ENCODE data around the gene RAD21L1.
A peak's percentile ranks its signal among the peaks of the same experiment; 100 is the strongest.
"Not testable (repeated sequence)": the region's sequence is repeated elsewhere in the genome, so short reads cannot be mapped to it uniquely, and the experiment has no call there.

Gene RAD21L1

DNA sequence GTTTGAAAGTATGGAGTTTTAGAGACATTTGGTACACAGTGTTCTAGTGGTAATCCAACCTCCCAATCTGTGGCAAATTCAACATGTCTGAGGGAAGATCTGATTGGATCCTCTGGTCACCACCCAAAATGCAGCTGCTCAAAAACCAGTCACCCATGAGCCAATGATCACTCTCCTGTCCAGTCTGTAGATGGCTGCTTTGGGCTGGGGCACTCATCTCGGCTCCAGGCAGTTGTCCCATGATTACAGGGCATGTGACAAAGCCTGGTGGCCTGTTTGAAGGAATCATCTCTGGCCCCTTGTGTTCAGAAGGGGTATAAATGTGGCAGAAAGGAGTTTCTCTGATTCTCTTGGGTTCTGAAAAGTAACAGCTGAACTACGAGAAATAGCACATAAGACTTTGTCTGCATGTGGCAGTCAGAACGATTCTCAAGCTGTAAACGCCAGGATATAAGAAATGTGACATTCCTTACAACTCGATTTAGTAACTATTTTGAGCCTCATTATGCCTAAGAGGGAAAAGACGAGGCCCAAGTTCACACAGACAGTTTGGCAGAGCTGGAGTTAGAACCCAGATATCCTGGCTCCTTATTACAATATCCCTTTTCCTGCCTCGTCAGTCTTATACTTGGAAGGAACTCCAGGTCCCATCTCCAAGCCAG lies 26.5 kb upstream of the RAD21L1 start:
- DNase-seq (ENCODE audit: low read depth in 1 of 2, low spot score in 1 of 2): no peak

DNA sequence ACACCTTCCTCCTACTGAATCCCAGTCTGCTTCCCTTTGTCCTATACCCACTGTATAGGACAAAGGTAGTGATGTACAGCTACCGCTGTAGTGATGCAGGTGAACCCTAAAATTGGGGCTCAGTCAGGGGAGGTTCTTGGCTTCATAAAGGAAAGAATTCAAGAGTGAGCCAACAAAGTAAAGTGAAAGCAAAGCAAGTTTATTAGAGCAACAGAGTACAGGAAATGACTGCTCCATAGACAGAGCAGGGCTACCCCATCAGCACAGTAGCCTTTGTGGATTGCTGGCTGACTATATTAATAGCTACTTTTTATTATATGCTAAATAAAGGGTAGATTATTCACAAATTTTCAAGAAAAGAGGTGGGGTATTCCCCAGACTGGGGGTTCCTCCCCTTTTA lies 25.9 kb upstream of the RAD21L1 start:
- DNase-seq (ENCODE audit: low read depth in 1 of 2, low spot score in 1 of 2): no peak

DNA sequence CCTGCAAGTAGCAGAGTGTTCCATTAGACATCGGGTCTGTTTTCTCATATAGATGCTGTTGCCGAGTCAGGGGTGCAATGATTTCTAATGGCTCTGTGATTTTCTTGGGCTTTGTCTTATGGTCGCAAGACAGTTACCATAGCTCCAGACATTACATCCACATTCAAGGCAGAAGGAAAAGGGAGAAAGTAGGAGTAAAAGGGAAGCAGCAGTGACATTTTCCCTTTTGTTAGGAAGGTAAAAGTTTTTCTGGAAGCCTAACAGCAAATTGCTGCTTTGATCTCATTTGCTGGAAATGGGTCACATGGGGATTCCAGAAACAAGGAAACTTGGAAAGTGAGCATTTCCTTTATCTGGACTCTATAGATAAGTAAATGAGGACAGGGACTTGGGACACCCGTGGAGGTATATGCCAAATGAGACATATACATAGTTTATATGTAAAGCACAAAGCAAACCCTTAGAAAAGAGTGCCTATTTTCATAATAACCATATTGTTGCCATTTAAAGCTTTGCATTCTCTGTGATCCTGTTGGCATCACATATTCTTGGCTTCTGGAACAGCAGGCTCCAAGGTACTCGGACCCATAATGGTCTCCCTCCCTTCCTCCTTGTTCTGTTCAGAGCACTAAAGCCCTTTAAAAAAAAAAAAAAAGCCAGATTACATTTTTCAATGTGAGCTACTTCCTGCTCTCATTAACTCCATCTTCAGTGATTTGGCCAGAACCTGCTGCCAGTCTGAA lies 22.9 kb upstream of the RAD21L1 start, which contains the start of gene C20orf202:
C20orf202 (plus strand) TSS at position 693 of the 743 bp plus-strand sequence. CDS start 132 bp downstream, outside the sequence.
- DNase-seq (ENCODE audit: low read depth in 1 of 2, low spot score in 1 of 2): no peak

DNA sequence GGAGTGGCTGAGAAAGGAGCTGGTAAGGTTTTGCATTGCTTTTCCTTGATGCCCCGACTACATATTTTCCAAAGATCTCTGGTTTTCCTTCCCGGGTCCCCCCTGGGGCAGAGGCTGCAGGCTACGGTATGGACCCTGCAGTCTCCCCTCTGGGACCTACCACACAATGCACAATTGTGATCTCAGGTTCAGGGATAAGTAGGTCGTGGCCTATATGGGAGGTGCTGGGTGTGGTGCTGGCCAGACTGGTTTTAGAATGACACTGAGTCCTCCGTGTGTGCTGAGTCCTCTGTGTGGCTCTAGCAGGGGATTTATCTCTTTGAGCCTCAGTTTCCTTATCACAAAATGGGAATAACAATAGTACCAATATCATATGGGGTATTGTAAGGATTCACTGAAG lies 22.2 kb upstream of the RAD21L1 start:
- DNase-seq (ENCODE audit: low read depth in 1 of 2, low spot score in 1 of 2): no peak

DNA sequence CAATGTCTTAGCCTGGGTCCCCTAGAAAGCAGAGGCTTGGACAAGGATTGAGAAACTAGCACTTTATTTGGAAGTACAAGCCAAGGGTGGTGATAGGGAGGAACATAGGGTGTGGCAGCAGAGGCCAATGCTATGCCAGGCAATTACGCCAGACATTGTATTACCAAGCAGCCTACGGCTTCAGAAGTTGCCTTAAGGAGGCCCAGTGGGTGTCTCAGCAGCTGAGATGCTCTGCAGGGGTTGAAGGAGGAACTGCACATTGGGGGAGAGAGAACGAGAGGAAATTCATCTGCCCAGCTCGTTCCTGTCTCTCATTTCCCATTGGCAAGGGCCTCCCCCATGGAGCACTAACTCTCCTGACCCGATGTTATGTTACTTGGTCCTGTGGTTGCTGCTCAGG lies 21.7 kb upstream of the RAD21L1 start:
- no peak for DNase-seq (ENCODE audit: low read depth in 1 of 2, low spot score in 1 of 2)

DNA sequence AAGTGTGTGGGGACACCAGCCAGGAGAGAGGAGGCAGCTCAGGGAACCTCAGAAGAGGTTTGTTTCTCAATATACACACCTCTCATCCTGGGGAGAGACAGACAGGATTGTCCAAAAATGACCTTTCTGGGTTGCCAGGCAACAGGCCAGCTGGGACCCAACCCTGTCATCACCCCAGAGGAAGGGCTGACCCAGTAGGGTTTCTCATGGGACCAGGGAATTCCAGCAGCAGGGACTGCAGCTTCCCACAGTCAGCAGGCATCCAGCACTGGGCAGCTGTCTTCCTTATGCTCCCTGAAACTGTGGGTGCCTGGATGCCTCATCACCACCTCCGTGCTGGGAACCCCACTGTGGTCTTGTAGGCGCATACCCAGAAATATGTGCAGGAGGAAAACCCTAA lies 21.3 kb upstream of the RAD21L1 start:
- no peak for DNase-seq (ENCODE audit: low read depth in 1 of 2, low spot score in 1 of 2)

DNA sequence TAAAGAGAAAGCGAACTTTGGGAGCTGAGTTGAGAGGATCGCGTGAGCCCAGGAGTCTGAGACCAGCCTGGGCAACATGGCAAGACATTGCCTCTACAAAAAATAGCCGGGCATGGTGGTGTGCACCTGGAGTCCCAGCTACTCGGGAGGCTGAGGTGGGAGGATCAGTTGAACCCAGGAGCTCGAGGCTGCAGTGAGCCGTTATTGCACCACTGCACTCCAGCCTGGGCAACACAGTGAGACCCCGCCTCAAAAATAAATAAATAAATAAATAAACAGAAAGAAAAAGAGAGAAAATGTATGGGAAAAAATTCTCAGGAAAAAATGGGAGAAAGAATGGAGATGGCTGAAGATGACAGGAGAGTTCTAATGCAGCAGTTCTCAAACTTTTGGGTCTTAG lies 20.0 kb upstream of the RAD21L1 start:
- no peak for DNase-seq (ENCODE audit: low read depth in 1 of 2, low spot score in 1 of 2)

DNA sequence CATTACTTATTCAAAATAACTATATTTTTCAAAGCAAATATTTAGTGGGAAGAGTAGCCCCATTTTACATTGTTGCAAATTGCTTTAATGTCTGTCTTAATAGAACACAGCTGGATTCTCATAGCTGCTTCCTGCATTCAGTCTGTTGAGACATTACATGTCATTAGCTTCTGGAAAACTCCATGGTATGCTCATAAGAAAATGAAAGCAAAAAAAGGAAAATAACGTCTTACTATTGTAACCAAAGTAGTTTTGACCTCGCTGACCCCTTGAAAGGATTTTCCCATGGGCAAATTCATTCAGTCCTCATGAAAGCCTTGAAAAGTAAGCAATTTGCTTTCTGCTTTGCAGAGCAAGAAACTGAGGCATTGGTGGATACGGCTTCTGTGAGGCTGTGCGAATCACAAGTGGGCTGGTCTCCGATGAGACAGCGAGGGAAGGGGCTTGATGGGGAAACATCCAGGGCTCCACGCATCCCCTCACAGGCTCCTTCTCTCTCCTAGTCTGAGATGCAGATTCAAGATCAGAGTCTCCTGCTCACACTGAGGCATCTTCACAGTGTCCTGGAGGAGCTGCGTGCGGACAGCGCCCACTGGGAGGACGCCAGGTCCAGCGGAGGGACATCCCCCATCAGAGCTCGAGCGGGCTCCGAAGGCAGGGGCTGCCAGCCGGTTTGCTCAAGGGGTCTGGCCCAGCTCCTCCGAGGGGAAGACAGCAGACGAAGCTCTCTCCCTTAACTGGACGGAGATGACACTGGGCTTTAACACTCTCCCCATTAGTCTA lies 19.3 kb upstream of the RAD21L1 start:
- DNase-seq (ENCODE audit: low read depth in 1 of 2, low spot score in 1 of 2): no peak

DNA sequence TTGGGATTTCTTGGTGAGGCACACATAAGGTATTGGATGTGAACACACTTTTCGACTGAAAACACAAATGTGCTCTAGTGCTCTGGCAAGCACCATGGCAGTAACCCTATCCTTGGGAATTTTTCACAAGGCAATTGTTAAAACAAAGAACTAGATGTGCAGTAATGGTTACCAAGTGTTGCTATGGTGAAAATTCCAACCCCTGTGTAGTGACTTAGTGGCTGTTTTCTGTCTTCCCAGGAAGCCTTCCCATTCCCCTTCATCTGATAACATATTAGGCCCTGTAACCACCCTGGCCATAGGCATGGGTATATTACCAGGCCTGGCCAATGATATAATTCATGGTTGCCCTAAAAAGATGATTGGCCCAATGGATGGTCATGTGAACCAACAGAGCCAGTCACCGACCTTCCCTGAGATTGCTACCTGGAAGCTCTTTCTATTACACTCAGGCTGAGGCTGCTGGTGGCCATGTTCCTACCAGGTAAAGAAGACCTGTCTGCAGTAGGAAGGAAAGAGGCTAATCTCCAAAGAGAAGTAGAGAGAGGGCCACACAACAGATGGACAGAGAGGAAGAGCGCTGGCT lies 18.5 kb upstream of the RAD21L1 start:
- DNase-seq (ENCODE audit: low read depth in 1 of 2, low spot score in 1 of 2): no peak

DNA sequence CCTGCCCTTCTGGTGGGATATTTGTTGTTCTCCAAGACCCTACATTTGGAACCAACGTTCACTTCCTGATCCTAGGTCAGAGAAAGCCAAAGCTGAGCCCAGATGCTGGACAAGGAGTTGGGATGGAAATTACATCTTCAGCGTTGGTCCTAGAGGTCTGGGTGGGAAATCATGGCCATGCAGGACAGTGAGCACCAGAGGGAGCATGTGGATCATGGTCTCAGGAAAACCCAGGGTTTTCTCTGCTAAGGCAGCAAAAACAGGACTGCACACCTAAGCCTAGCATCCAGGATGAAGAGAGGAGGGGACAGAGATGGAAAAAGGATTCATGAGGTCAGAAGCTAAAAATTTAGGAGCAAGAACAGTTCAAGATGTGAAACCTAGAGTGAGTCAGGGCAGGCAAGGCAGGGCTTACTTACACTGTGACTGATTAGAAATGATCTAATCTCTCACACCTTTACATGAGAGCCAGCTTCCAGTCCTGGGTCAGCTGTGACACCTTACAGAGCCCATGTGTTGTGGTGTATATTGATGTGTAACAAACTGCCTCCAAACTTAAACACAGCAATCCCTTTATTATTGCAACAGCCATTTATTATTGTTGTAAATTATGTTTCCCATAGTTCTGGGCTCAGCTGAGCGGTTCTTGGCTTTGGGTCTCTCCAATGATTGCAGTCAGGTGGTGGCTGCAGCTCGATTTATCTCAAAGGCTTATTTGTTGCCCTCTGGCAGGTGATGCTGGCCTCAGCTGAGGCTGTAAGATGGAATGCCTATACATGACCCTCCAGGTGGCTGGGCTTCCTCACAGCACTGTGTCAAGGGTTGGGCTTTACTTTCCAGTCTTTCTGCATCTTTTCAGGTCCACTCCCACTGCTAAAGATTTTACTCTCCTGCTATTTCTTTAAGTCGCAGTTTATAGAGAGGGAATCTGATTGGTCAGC lies 16.1 kb upstream of the RAD21L1 start:
- no peak for DNase-seq (ENCODE audit: low read depth in 1 of 2, low spot score in 1 of 2)

DNA sequence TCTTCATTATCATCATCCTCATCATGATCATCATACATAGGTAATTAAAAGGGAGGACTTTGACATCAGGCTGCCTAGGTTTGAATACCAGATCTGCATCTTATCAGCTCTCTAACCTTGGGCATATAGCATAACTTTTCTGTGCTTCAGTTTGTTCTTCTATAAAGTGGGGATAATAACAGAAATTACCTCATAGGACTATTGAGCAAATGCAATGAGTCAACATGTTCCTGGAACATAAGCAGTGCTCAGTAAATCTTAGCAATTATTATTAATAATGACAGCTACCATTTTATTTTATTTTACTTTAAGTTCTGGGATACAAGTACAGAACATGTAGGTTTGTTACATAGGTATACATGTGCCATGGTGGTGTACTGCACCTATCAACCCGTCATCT lies 15.3 kb upstream of the RAD21L1 start:
- no peak for DNase-seq (ENCODE audit: low read depth in 1 of 2, low spot score in 1 of 2)

DNA sequence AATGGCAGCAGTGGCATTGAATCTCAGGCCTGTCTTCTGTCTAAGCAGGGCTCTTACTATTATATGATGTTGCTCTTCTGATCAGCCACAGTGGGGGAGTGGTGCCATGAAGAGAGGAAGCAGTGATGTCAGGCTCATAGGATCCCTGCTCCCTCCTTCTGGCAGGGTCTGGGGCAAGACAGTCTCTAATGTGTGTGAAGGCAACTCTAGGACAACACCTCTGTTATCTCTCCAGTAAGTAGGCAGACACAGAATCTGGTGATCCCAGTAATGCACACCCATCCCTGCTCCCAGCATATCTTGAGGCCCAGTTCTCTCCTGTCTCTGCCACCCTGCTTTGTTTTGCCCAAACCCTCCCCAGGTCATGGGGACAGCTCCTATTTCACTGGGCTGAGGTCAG lies 13.8 kb upstream of the RAD21L1 start:
- DNase-seq (ENCODE audit: low read depth in 1 of 2, low spot score in 1 of 2): no peak

DNA sequence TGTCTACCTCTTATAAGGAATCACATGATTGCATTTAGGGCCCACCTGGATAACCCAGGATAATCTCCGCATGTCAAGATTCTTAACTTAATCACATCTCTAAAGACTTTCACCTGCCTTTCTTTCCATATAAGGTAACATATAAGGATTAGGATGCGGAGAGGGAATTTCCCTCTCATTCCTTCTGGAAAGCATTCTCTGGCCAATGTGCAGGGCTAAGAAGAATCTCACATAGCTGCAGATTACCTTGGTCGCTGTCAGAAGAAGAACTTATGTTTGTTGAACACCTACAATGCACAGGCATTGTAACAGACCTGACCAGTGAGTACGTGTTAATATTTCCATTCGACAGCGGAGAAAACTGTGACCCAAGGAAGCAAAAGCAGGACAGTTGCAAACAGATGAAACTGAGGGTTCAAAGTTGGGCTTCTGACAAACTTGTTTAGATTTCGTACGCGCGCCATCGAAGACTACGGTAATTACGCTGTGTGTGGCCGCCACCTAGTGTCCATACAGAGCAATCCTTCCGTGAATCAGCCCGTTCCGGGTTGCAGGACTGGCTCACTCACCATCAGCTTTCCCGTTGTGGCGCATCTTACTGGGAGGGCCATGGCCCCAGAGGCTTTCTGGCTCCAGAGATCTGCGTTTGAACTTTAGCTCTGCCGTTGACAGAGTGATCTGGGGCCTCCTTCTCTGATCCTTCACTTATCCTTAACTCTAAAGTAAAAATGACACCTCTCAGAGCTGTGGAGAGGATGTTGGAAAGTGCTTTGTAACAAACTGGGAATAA lies 13.0 kb upstream of the RAD21L1 start:
- peak; percentile 40 to 61 for DNase-seq (ENCODE audit: low read depth in 1 of 2, low spot score in 1 of 2)

DNA sequence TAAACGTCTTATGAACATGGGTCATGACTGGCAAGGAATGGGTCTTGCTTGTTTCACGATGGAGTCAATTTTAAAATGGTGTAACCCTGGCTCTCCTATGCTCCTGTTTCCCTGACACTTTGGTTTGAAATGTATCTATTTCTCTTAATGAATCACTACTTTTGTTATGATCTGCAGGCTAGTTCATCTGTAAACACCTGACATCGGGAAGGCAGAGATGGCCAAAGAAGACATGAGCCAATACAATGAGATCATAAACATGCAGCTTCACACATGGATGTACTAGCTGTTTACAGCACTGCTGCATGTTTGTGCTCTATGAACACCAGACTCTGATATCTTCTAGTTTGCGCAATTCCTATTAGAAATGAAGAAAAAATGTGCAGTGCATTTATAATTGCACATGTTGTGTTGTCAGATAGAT lies 11.0 kb upstream of the RAD21L1 start:
- DNase-seq (ENCODE audit: low read depth in 1 of 2, low spot score in 1 of 2): no peak

DNA sequence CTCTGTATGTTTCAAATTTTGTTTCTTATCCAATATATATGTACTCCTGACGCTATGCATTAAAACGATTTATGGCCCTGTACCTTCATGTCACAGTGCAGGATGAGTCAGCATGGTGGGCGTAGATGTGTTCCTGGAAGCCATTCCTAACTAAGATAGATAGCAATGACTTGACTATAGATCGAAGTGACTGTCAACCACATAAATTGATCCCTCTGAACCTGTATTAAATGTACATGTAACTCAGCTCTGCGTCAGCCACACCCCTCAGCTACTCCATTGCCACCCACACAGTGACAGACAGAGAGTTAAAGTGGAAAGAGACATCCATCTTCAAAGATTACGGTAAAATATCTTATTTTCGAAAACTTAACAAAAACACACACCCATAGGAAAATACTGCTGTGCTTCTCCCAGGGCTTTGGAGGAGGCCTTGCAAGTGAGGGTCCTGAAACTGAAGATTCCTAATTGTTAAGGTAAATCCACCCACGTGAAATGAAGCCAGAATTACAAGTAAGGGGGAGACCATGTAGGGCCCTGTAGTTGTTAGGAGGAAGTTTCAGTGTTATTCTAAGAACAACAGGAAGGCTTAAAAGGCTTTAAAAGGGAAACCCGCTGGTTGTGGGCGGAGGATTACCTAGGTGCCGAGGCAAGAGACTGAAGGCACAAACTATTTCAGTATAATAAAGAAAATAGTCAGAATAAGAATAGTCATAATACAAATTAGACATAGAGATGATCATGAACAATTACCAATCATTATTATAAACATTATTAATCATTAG lies 10.3 kb upstream of the RAD21L1 start:
- DNase-seq (ENCODE audit: low read depth in 1 of 2, low spot score in 1 of 2): peak; percentile 11 to 35

DNA sequence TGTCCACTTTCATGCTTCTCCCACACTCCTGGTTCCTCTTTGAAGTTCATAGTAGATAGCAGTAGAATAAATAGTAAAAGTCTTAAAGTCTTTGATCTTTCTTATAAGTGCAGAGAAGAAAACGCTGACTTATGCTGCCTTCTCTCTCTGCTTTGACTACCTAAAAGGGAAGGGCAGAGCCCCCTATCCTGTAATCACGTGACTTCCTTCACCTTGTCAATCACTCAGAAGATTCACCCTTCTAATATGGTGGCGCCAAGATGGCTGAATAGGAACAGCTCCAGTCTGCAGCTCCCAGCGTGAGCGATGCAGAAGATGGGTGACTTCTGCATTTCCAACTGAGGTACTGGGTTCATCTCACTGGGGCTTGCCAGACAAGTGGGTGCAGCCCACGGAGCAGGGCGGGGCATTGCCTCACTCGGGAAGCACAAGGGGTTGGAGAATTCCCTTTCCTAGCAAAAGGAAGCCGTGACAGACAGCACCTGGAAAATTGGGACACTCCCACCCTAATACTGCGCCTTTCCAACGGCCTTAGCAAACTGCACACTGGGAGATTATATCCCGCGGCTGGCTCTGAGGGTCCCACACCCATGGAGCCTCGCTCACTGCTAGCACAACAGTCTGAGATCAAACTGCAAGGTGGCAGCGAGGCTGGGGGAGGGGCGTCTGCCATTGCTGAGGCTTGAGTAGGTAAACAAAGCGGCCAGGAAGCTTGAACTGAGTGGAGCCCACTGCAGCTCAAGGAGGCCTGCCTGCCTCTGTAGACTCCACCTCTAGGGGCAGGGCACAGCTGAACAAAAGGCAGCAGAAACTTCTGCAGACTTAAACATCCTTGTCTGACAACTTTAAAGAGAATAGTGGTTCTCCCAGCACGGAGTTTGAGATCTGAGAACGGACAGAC lies 9.1 kb upstream of the RAD21L1 start:
- DNase-seq (ENCODE audit: low read depth in 1 of 2, low spot score in 1 of 2): not testable (repeated sequence)

DNA sequence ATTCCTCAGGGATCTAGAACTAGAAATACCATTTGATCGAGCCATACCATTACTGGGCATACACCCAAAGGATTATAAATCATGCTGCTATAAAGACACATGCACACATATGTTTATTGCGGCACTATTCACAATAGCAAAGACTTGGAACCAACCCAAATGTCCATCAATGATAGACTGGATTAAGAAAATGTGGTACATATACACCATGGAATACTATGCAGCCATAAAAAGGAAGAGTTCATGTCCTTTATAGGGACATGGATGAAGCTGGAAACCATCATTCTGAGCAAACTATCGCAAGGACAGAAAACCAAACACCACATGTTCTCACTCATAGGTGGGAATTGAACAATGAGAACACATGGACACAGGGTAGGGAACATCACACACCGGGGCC lies 3.1 kb upstream of the RAD21L1 start:
- DNase-seq (ENCODE audit: low read depth in 1 of 2, low spot score in 1 of 2): not testable (repeated sequence)
